ENCODE data around the gene HHAT.
"Not testable (repeated sequence)": the region's sequence is repeated elsewhere in the genome, so short reads cannot be mapped to it uniquely, and the experiment has no call there.

Gene HHAT

GRCh38 chr1:210650403-210650802 lies 321.7 kb downstream of the HHAT start:
- no peak for TF ChIP-seq CTCF (IDR thresholded peaks at IDR 0.05; ENCODE audit: low read depth, low read length)
- no peak for DNase-seq (ENCODE audit: extremely low read depth, low read depth)

DNA sequence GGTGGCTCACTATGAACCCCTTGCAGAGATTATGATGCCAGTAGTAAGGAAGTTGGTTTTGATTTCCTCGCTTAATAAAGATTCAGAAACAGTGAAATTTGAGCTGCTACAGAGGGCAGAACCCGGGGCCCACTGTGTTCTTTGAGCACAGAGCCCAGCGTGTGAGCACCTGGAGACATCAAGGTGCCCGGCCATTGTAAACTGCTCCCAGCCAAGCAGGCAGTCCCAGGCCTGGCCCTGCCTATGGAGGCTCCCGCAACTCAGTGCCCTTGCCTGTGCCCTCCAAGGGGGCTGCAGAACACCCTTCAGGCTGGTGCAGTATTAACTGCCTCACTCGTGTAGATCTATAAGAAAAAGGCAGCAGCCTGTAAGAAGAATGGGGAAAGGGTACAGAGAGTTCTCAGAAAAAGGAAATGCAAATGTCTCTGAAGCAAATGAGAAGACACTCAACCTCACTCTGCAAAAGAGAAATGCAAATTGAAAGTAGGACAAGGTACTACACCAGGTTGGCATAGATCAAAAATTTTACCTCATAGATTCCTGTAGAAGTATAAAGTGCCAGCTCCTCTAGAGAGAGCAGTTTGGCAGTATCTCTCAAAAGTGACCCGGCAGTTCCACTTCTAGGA lies 323.7 kb downstream of the HHAT start:
- no peak for TF ChIP-seq CTCF (IDR thresholded peaks at IDR 0.05; ENCODE audit: low read depth, low read length)
- no peak for DNase-seq (ENCODE audit: extremely low read depth, low read depth)

- no peak for DNase-seq (ENCODE audit: extremely low read depth, low read depth)
- TF ChIP-seq CTCF (IDR thresholded peaks at IDR 0.05; ENCODE audit: low read depth, low read length) = no peak
These were observed 325.1 kb downstream of the HHAT start for GRCh38 chr1:210653771-210654170.

GRCh38 chr1:210654176-210654981 lies 325.7 kb downstream of the HHAT start:
- no peak for DNase-seq (ENCODE audit: extremely low read depth, low read depth)

GRCh38 chr1:210655511-210655910 lies 326.8 kb downstream of the HHAT start:
- DNase-seq (ENCODE audit: extremely low read depth, low read depth) = no peak
- no peak for TF ChIP-seq CTCF (IDR thresholded peaks at IDR 0.05; ENCODE audit: low read depth, low read length)

More at GRCh38 chr1:210654176-210654981, 325.7 kb downstream of the HHAT start:
- no peak for TF ChIP-seq CTCF (IDR thresholded peaks at IDR 0.05; ENCODE audit: low read depth, low read length)

- no peak for DNase-seq (ENCODE audit: extremely low read depth, low read depth)
- no peak for TF ChIP-seq CTCF (IDR thresholded peaks at IDR 0.05; ENCODE audit: low read depth, low read length)
These were observed 329.1 kb downstream of the HHAT start for GRCh38 chr1:210657806-210658205.

DNA sequence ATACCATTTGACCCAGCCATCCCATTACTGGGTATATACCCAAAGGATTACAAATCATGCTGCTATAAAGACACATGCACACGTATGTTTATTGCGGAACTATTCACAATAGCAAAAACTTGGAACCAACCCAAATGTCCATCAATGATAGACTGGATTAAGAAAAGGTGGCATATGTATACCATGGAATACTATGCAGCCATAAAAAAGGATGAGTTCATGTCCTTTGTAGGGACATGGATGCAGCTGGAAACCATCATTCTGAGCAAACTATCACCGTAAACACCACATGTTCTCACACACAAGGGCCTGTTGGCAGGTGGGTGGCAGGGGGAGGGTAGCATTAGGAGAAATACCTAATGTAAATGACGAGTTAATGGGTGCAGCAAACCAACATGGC lies 332.8 kb downstream of the HHAT start:
- DNase-seq (ENCODE audit: extremely low read depth, low read depth) = not testable (repeated sequence)

Data from AG09319 (cell line).